H9 (cell line): Measurements from ENCODE around the gene TRIM7. TPM values are rescaled to one million over a fixed set of nuclear protein-coding genes. Genes with fewer than 3 reads are reported as not detected.

Experiments
- DNase-seq: peaks from one replicate; pipeline ENCODE4 v3.0.0-alpha.2; 2017
- H2AFZ ChIP-seq: one replicate; pipeline ENCODE4 v1.6.1; 2013; ENCODE audit warnings: mild to moderate bottlenecking, low read length, control low read depth, moderate library complexity
- H2AK5ac ChIP-seq: 2 replicates; pipeline ENCODE4 v1.6.1; 2013; ENCODE audit warnings: low read length, control low read depth, mixed read lengths; ENCODE audit not compliant: insufficient read length
- H2BK120ac ChIP-seq: one replicate; pipeline ENCODE4 v1.6.1; 2013; ENCODE audit warnings: low read depth, mild to moderate bottlenecking, low read length, control low read depth, inconsistent platforms; ENCODE audit not compliant: poor library complexity, severe bottlenecking
- H2BK12ac ChIP-seq: 2 replicates; pipeline ENCODE4 v1.6.1; 2013; ENCODE audit warnings: low read length, control low read depth, mixed read lengths, low read depth; ENCODE audit not compliant: insufficient read length
- H2BK15ac ChIP-seq: 2 replicates; pipeline ENCODE4 v1.6.1; 2013; ENCODE audit warnings: low read depth, low read length, control low read depth
- H2BK20ac ChIP-seq: one replicate; pipeline ENCODE4 v1.6.1; 2013; ENCODE audit warnings: low read depth, mild to moderate bottlenecking, low read length, control low read depth, inconsistent platforms; ENCODE audit not compliant: poor library complexity, severe bottlenecking
- H2BK5ac ChIP-seq: 2 replicates; pipeline ENCODE4 v1.6.1; 2013; ENCODE audit warnings: low read length, control low read depth, mixed read lengths; ENCODE audit not compliant: insufficient read length
- H3K14ac ChIP-seq: 2 replicates; pipeline ENCODE4 v1.6.1; 2013; ENCODE audit warnings: low read length, control low read depth; ENCODE audit not compliant: insufficient read depth
- H3K18ac ChIP-seq: 2 replicates; pipeline ENCODE4 v1.6.1; 2013; ENCODE audit warnings: low read depth, mild to moderate bottlenecking, mixed read lengths, low read length, control low read depth; ENCODE audit not compliant: insufficient read length
- H3K23ac ChIP-seq: 2 replicates; pipeline ENCODE4 v1.6.1; 2013; ENCODE audit warnings: low read length, control low read depth, mixed read lengths, low read depth; ENCODE audit not compliant: insufficient read length
- H3K23me2 ChIP-seq: 2 replicates; pipeline ENCODE4 v1.6.1; 2013; ENCODE audit warnings: low read depth, mild to moderate bottlenecking, mixed read lengths, low read length, control low read depth; ENCODE audit not compliant: insufficient read length, poor library complexity, severe bottlenecking
- H3K27ac ChIP-seq: 2 replicates; pipeline ENCODE4 v1.5.1; 2013; ENCODE audit warnings: low read length, control low read depth, mixed read lengths, low read depth; ENCODE audit not compliant: insufficient read length
- H3K27me3 ChIP-seq: 2 replicates; pipeline ENCODE4 v1.6.1; 2013; ENCODE audit warnings: low read length, control low read depth, inconsistent platforms; ENCODE audit not compliant: insufficient read depth
- H3K4ac ChIP-seq: 2 replicates; pipeline ENCODE4 v1.6.1; 2013; ENCODE audit warnings: low read depth, mild to moderate bottlenecking, control low read depth, inconsistent platforms, low read length, moderate library complexity
- H3K4me1 ChIP-seq: 2 replicates; pipeline ENCODE4 v1.6.1; 2013; ENCODE audit warnings: low read length, control low read depth, inconsistent platforms; ENCODE audit not compliant: insufficient read depth
- H3K4me2 ChIP-seq: 2 replicates; pipeline ENCODE4 v1.6.1; 2013; ENCODE audit warnings: low read length, control low read depth, mixed read lengths; ENCODE audit not compliant: insufficient read length, insufficient read depth
- H3K56ac ChIP-seq: 2 replicates; pipeline ENCODE4 v1.6.1; 2013; ENCODE audit warnings: low read depth, mild to moderate bottlenecking, mixed read lengths, low read length, control low read depth; ENCODE audit not compliant: insufficient read length
- H3K79me1 ChIP-seq: 2 replicates; pipeline ENCODE4 v1.6.1; 2013; ENCODE audit warnings: low read depth, mild to moderate bottlenecking, moderate library complexity, low read length, control low read depth, inconsistent platforms; ENCODE audit not compliant: insufficient read depth, poor library complexity, severe bottlenecking
- H3K79me2 ChIP-seq: 2 replicates; pipeline ENCODE4 v1.6.1; 2013; ENCODE audit warnings: low read length, control low read depth, inconsistent platforms; ENCODE audit not compliant: insufficient read depth
- H3K9ac ChIP-seq: 2 replicates; pipeline ENCODE4 v1.6.1; 2013; ENCODE audit warnings: low read length, control low read depth, mixed read lengths; ENCODE audit not compliant: insufficient read length; ENCODE audit errors: extremely low read depth
- H3K9me3 ChIP-seq: one replicate; pipeline ENCODE4 v1.6.1; 2013; ENCODE audit warnings: low read depth, low read length, inconsistent platforms; ENCODE audit not compliant: control insufficient read depth
- H3T11ph ChIP-seq: one replicate; pipeline ENCODE4 v1.6.1; 2013; ENCODE audit warnings: mild to moderate bottlenecking, low read length, control low read depth, inconsistent platforms
- H4K20me1 ChIP-seq: one replicate; pipeline ENCODE4 v1.6.1; 2013; ENCODE audit not compliant: control insufficient read depth, insufficient read length, insufficient read depth
- H4K5ac ChIP-seq: 2 replicates; pipeline ENCODE4 v1.6.1; 2013; ENCODE audit warnings: low read depth, mild to moderate bottlenecking, mixed read lengths, low read length, control low read depth; ENCODE audit not compliant: insufficient read length
- H4K8ac ChIP-seq: replicated peaks from 2 replicates; pipeline ENCODE4 v1.6.1; 2013; ENCODE audit warnings: low read length, control low read depth, mixed read lengths, low read depth; ENCODE audit not compliant: insufficient read length
- H4K91ac ChIP-seq: 2 replicates; pipeline ENCODE4 v1.6.1; 2013; ENCODE audit warnings: low read depth, mild to moderate bottlenecking, moderate library complexity, mixed read lengths, low read length, control low read depth; ENCODE audit not compliant: insufficient read length
- H3K27ac Mint-ChIP-seq, 3 experiments: 2 replicates in 2 of 3; 3 replicates in 1 of 3; pipeline ENCODE4 v1.8.0; 2020 to 2021; ENCODE audit warnings: mixed read lengths in 3 of 3, mild to moderate bottlenecking in 1 of 3, moderate library complexity in 1 of 3
- H3K27me3 Mint-ChIP-seq: 2 replicates; pipeline ENCODE4 v1.8.0; 2021; ENCODE audit warnings: low read depth, mild to moderate bottlenecking, moderate library complexity, mixed read lengths
- H3K36me3 Mint-ChIP-seq, 3 experiments: 2 replicates in 2 of 3; 3 replicates in 1 of 3; pipeline ENCODE4 v1.8.0; 2020 to 2021; ENCODE audit warnings: low read depth in 3 of 3, mixed read lengths in 3 of 3; ENCODE audit not compliant: insufficient read depth in 1 of 3
- H3K4me1 Mint-ChIP-seq, 2 experiments: 2 replicates each; pipeline ENCODE4 v1.8.0; 2020; ENCODE audit warnings: mixed read lengths in 2 of 2
- H3K4me3 Mint-ChIP-seq, 2 experiments: 2 replicates in 1 of 2; 3 replicates in 1 of 2; pipeline ENCODE4 v1.8.0; 2020 to 2021; ENCODE audit warnings: mild to moderate bottlenecking in 2 of 2, mixed read lengths in 2 of 2, moderate library complexity in 1 of 2
- H3K9me3 Mint-ChIP-seq, 2 experiments: 2 replicates in 1 of 2; 3 replicates in 1 of 2; pipeline ENCODE4 v1.8.0; 2020; ENCODE audit warnings: mild to moderate bottlenecking in 2 of 2, mixed read lengths in 2 of 2, moderate library complexity in 1 of 2
- WGBS: extraction: QIAGEN DNeasy Blood & Tissue Kit; methylation state at CpG from one replicate; pipeline ENCODE4 v1.1.7; 2013; ENCODE audit warnings: missing lambda C conversion rate, low lambda C conversion rate, mixed read lengths; ENCODE audit not compliant: insufficient read length; ENCODE audit errors: extremely low coverage; 5-methylcytosine and 5-hydroxymethylcytosine counted together
- total RNA-seq: library from RNA; stranded (reverse); gene quantifications from 2 replicates; pipeline ENCODE4 v1.2.1, GENCODE V29; 2021
- TF ChIP-seq, protein P1 (sequence below): fragments of 200-600 bp; sonication (generic); conservative IDR thresholded peaks from 3 replicates; pipeline ENCODE4 v1.8.0; 2021; ENCODE audit warnings: antibody characterized with exemption, mild to moderate bottlenecking

Gene TRIM7
- total RNA-seq, 1 experiment from 2014 or later = not detected

DNA sequence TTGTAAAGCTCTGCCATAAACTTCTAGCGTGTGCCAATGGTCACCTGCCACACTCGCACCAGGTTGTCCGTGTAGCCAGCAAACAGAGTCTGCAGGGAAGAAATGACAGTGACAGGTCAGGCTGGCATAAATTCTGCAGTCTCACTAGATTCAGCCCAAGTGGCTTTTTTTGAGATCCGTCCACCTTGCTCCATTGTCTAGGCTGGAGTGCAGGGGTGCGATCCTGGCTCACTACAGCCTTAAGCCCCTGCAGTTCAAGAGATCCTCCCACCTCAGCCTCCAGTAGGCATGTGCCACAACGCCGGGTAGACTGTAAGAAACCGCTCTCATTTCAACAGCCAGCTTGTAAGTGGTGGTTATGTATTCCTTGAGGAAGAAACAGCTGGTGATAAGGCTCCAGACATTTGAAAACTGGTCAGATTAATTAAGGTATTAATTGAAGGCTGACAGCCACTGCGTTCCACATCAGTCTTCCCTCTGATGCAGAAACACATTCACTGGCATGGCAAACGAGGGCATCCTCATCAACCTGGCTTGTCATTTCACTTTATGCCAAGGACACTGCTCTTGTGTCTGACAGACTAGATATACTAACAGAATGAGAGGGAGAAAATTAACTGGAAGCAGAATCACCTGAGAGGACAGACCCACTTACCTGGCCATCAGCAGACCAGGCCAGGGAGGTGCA, 32.1 kb upstream of the TRIM7 start:
- Mint-ChIP-seq H3K36me3 (peaks cover 64 to 90% (median 71%) of the 10 kb centered on the region in 3 experiments), H3K27ac (peak overlapping the region in 1 of 3 experiments; percentile 90; a peak in 3 of 7 replicates), H3K4me1 (peaks cover 11 to 33% of the 10 kb centered on the region in 2 experiments), H3K27me3 (no peaks in the 10 kb centered on the region; the same call in 1 of the 2 replicates), H3K4me3 (no peak overlapping the region; a peak in 1 of 5 replicates), H3K9me3 (0 out of 5 replicates have a peak, but pooled peaks cover 0 to under 1% of the 10 kb centered on the region in 2 experiments)
- Histone ChIP-seq H3K79me1 (peaks cover 7% of the 10 kb centered on the region), H2BK120ac (no peak overlapping the region), H3T11ph (no peak overlapping the region), H2BK20ac (no peak overlapping the region), H4K91ac (no peak overlapping the region), H4K5ac (no peak overlapping the region), H2BK5ac (no peak overlapping the region), H2BK12ac (no peak overlapping the region), H3K4ac (no peak overlapping the region), H3K56ac (no peak overlapping the region), H2AFZ (no peak overlapping the region), H3K9ac (no peak overlapping the region), H3K4me1 (no peaks in the 10 kb centered on the region), H4K8ac (no peak overlapping the region), H3K27ac (no peak overlapping the region), H3K27me3 (no peaks in the 10 kb centered on the region), H3K23me2 (no peaks in the 10 kb centered on the region), H3K23ac (no peak overlapping the region), H3K4me2 (no peak overlapping the region), H4K20me1 (no peaks in the 10 kb centered on the region), H3K18ac (no peak overlapping the region), H3K9me3 (no peaks in the 10 kb centered on the region), H2AK5ac (no peak overlapping the region), H3K14ac (no peak overlapping the region), H2BK15ac (no peak overlapping the region), H3K79me2 (peaks cover 7% of the 10 kb centered on the region; the same call in 1 of the 2 replicates)
- no CpG with 5 or more reads among the region's 10 CpGs for WGBS
- TF ChIP-seq, protein P1, sequence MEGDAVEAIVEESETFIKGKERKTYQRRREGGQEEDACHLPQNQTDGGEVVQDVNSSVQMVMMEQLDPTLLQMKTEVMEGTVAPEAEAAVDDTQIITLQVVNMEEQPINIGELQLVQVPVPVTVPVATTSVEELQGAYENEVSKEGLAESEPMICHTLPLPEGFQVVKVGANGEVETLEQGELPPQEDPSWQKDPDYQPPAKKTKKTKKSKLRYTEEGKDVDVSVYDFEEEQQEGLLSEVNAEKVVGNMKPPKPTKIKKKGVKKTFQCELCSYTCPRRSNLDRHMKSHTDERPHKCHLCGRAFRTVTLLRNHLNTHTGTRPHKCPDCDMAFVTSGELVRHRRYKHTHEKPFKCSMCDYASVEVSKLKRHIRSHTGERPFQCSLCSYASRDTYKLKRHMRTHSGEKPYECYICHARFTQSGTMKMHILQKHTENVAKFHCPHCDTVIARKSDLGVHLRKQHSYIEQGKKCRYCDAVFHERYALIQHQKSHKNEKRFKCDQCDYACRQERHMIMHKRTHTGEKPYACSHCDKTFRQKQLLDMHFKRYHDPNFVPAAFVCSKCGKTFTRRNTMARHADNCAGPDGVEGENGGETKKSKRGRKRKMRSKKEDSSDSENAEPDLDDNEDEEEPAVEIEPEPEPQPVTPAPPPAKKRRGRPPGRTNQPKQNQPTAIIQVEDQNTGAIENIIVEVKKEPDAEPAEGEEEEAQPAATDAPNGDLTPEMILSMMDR = no peak
- no peak for DNase-seq
